Keratinocyte (primary cell): ENCODE data around the gene SPDYE2. TPM values are rescaled to one million over a fixed set of nuclear protein-coding genes. Genes with fewer than 3 reads are reported as not detected.
"Not testable (repeated sequence)": the region's sequence is repeated elsewhere in the genome, so short reads cannot be mapped to it uniquely, and the experiment has no call there.

Source experiments
- DNase-seq: peaks from one replicate; pipeline ENCODE4 v3.0.0-alpha.2; 2011; ENCODE audit warnings: low read depth, missing footprints, low spot score
- FAIRE-seq: peaks from 2 replicates; lab custom pipeline; 2011; peaks lifted over from hg19 to GRCh38; lab: Jason Lieb, UNC
- H2AFZ ChIP-seq: 2 replicates; pipeline ENCODE4 v1.6.0; 2012; ENCODE audit warnings: low read length, control low read depth, inconsistent platforms; ENCODE audit not compliant: control insufficient read depth
- H3K27ac ChIP-seq: 2 replicates; pipeline ENCODE4 v1.5.1; 2011; ENCODE audit warnings: low read length; ENCODE audit not compliant: control insufficient read depth, insufficient read depth
- H3K27me3 ChIP-seq: 3 replicates; pipeline ENCODE4 v1.6.0; 2011; ENCODE audit warnings: low read length; ENCODE audit not compliant: control insufficient read depth, insufficient read depth; ENCODE audit errors: extremely low read depth
- H3K36me3 ChIP-seq, 2 experiments: 2 replicates in 1 of 2; 3 replicates in 1 of 2; pipeline ENCODE4 v1.5.1; 2011; ENCODE audit warnings: low read length in 2 of 2, mild to moderate bottlenecking in 1 of 2; ENCODE audit not compliant: control insufficient read depth in 2 of 2, insufficient read depth in 2 of 2; ENCODE audit errors: extremely low read depth in 1 of 2
- H3K4me1 ChIP-seq: 3 replicates; pipeline ENCODE4 v1.5.1; 2011; ENCODE audit warnings: low read length; ENCODE audit not compliant: control insufficient read depth, insufficient read depth; ENCODE audit errors: extremely low read depth
- H3K4me2 ChIP-seq: 3 replicates; pipeline ENCODE4 v1.6.0; 2011; ENCODE audit warnings: low read depth, low read length; ENCODE audit not compliant: control insufficient read depth, insufficient read depth; ENCODE audit errors: extremely low read depth
- H3K4me3 ChIP-seq, 3 experiments: fragments of 200-600 bp in 1 of 3; sonication (generic) in 1 of 3; 2 replicates in 2 of 3; 3 replicates in 1 of 3; pipeline ENCODE4 v1.5.1; 2011 to 2016; ENCODE audit warnings: low read length in 3 of 3, mild to moderate bottlenecking in 3 of 3, control low read depth in 2 of 3, inconsistent platforms in 1 of 3, low read depth in 1 of 3, mixed read lengths in 1 of 3, mixed run types in 1 of 3, moderate library complexity in 1 of 3; ENCODE audit not compliant: control insufficient read depth in 2 of 3, insufficient read depth in 2 of 3; ENCODE audit errors: extremely low read depth in 1 of 3
- H3K79me2 ChIP-seq: 2 replicates; pipeline ENCODE4 v1.6.0; 2012; ENCODE audit warnings: low read length; ENCODE audit not compliant: control insufficient read depth, insufficient read depth
- H3K9ac ChIP-seq: 3 replicates; pipeline ENCODE4 v1.6.0; 2011; ENCODE audit warnings: low read length; ENCODE audit not compliant: control insufficient read depth, insufficient read depth; ENCODE audit errors: extremely low read depth
- H3K9me1 ChIP-seq: 3 replicates; pipeline ENCODE4 v1.6.0; 2011; ENCODE audit warnings: low read length; ENCODE audit not compliant: control insufficient read depth, insufficient read depth; ENCODE audit errors: extremely low read depth
- H3K9me3 ChIP-seq: 2 replicates; pipeline ENCODE4 v1.5.1; 2012; ENCODE audit warnings: low read depth, low read length; ENCODE audit not compliant: control insufficient read depth
- H4K20me1 ChIP-seq: 3 replicates; pipeline ENCODE4 v1.6.0; 2011; ENCODE audit warnings: low read length; ENCODE audit not compliant: control insufficient read depth, insufficient read depth; ENCODE audit errors: extremely low read depth
- dilution Hi-C: fragments of 300-500 bp; cut with MboI; formaldehyde crosslinking; loops from one replicate; pipeline ENCODE4 v1.7.0; 2020; ENCODE audit warnings: low sequenced_read_pairs; ENCODE audit not compliant: extremely low pct_ligation_motif_present
- polyA plus RNA-seq, 5 experiments: library from polyadenylated mRNA; depleted of rRNA in 3 of 5; stranded (reverse) in 3 of 5; stranded (forward) in 1 of 5; unstranded in 1 of 5; fragments of >200 nt; gene quantifications; 1 replicate in 1 of 5; 2 replicates in 3 of 5; 3 replicates in 1 of 5; pipeline versions ENCODE4 v1.2.1 to v1.2.3, GENCODE V29; 2011 to 2012; ENCODE audit warnings: missing spikeins in 2 of 5, low read depth in 1 of 5, low replicate concordance in 1 of 5

The SPDYE2 gene
- polyA plus RNA-seq, 1 donor (not counting 4 experiments of a cell fraction or from before 2014, with no cell fraction given), result not detected

DNA sequence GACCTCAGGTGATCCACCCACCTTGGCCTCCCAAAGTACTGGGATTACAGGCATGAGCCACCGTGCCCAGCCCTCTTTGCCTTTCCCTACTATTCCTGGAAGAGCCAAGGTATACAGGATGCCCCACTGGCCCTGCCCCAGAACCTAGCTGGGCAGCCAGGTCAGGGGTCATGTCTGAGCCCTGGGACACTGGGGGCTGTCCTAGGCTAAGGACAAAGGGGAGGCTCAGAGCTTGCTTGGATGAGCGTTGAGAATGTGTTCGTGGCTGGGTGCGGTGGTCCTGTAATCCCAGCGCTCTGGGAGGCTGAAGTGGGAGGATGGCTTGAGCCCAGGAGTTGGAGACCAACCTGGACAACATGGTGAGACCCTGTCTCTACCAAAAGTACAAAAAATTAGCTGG, 27.5 kb downstream of the SPDYE2 start:
- H3K27ac ChIP-seq, H2AFZ ChIP-seq, H3K9me3 ChIP-seq, H3K79me2 ChIP-seq, H3K9ac ChIP-seq, FAIRE-seq, H3K9me1 ChIP-seq, DNase-seq, H3K4me2 ChIP-seq, dilution Hi-C loops, H3K27me3 ChIP-seq, H3K4me3 ChIP-seq, H4K20me1 ChIP-seq, H3K36me3 ChIP-seq, H3K4me1 ChIP-seq: not testable (repeated sequence)

DNA sequence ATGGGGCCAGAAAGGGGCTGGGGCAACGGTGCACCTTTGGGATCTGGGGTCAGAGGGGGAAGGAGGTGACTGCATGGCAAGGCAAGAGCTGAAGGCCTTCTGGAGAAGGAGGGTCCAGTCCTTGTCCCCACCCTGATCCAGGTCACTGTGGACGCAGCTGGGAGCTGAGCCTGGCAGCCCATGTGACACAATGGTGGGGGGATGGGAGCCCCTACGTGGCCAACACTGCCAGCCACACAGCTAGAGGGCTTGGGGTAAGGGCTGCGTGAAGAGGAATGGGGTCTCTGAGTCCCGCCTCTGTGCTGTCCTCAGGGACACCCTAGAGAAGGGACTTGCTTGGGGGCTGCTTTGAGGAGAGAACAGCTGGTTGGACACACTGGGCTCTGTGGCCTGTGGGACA, 30.7 kb downstream of the SPDYE2 start:
- dilution Hi-C loops, FAIRE-seq: not testable (repeated sequence)

DNA sequence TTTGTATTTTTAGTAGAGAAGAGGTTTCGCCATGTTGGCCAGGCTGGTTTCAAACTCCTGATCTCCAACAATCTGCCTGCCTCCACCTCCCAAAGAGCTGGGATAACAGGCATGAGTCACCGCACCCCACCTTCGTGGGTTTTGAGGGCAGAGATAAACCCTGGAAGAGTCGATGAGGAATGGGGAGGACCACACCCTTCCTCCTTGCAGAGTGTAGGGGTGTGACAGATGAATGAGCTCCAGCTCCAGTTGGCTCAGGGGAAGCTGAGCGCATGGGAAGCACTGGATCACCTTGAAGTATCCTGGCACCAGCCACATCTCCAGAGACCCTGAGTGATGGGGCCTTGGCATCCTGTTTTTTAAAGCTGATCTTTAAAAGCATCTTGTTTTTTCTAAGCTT, 32.5 kb downstream of the SPDYE2 start:
- H3K4me2 ChIP-seq, H3K36me3 ChIP-seq, H3K9me3 ChIP-seq, H3K9ac ChIP-seq, H3K4me1 ChIP-seq, H2AFZ ChIP-seq, H3K9me1 ChIP-seq, dilution Hi-C loops, H3K27ac ChIP-seq, H3K27me3 ChIP-seq, DNase-seq, FAIRE-seq, H4K20me1 ChIP-seq, H3K79me2 ChIP-seq, H3K4me3 ChIP-seq: not testable (repeated sequence)

More for the DNA sequence above, 30.7 kb downstream of the SPDYE2 start:
- not testable (repeated sequence) for H3K36me3 ChIP-seq, H3K9me3 ChIP-seq, H3K79me2 ChIP-seq, H3K9ac ChIP-seq, H2AFZ ChIP-seq, DNase-seq, H3K4me1 ChIP-seq, H3K27ac ChIP-seq, H3K9me1 ChIP-seq, H3K27me3 ChIP-seq, H3K4me2 ChIP-seq, H4K20me1 ChIP-seq, H3K4me3 ChIP-seq

DNA sequence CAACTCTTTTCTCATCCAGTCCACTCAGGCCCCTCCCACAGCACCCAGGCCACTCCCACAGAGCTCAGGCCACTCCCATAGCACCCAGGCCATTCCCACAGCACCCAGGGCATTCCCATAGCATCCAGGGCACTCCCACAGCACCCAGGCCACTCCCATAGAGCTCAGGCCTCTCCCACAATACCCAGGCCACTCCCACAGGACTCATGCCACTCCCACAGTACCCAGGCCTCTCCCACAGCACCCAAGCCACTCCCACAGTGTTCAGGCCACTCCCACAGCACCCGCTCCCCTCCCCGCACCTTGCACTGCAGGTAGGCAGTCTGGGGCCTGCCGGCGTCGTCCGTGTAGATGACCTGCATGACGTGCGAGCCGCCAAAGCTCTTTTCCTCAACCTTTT, 38.8 kb downstream of the SPDYE2 start:
- dilution Hi-C loops, H3K9me1 ChIP-seq, H4K20me1 ChIP-seq, H3K36me3 ChIP-seq, H3K79me2 ChIP-seq, DNase-seq, FAIRE-seq, H3K4me3 ChIP-seq, H3K4me2 ChIP-seq, H3K27me3 ChIP-seq, H3K27ac ChIP-seq, H3K9me3 ChIP-seq, H2AFZ ChIP-seq, H3K4me1 ChIP-seq, H3K9ac ChIP-seq: not testable (repeated sequence)

DNA sequence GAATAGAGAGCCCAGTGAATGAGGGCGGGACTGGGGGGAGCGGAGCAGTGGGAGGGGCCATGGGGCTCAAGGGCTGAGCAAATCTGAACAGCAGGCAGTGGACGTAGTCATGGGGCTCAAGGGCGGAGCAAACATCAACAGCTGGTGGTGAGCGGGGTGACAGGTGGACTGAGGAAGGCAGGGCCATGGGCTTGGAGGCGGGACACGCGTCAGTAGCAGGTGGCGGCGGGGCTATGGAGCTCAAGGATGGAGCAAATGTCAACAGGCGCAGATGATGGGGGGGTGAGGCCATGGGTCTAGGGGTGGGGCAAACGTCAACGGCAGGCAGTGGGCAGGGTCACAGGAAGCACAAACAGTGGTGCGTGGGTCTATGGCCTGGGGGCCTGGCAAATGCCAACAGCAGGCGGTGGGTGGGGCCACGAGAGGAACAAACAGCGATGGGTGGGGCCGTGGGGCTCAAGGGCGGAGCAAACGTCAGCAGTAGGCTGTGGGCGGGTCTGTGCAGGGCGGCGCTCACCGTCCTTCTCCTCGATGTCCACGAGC, 41.5 kb downstream of the SPDYE2 start:
- H3K4me1 ChIP-seq, H3K9ac ChIP-seq, dilution Hi-C loops, H3K4me2 ChIP-seq, H4K20me1 ChIP-seq, H3K79me2 ChIP-seq, H2AFZ ChIP-seq, H3K36me3 ChIP-seq, DNase-seq, H3K27me3 ChIP-seq, H3K9me3 ChIP-seq, H3K4me3 ChIP-seq, H3K27ac ChIP-seq, FAIRE-seq, H3K9me1 ChIP-seq: not testable (repeated sequence)
